Measurements from ENCODE around the gene PLEKHM3. TPM values are rescaled to one million over a fixed set of nuclear protein-coding genes. Genes with fewer than 3 reads are reported as not detected.

Gene PLEKHM3, protein sequence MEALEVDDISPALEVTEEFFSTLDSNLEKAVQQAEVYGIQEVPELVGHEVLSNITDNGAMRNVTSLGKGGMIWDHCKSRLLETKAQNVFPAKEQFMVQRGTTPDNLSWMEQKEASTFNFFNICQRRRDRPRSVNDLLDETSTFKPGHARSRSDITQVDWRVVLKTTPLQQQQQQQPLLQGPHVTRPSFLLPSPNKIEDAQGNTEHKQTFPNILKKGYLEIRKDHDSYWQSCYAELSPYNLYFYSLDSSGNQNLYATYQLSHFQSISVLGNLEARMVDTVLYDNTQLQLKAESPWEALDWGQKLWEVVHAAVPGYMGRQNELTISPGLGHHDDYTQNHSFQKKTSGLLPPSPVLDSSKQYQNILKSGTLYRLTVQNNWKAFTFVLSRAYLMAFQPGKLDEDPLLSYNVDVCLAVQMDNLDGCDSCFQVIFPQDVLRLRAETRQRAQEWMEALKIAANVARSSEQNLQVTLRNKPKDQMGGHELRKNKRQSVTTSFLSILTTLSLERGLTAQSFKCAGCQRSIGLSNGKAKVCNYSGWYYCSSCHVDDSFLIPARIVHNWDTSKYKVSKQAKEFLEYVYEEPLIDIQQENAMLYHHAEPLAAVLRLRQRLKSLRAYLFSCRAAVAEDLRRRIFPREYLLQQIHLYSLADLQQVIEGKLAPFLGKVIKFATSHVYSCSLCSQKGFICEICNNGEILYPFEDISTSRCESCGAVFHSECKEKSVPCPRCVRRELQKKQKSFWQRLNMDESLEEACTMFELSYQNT
- total RNA-seq (10 to 100 TPM; 15.1 to 16.0 TPM), polyA plus RNA-seq (ENCODE audit: insufficient read length in 6 of 6) (10 to 100 TPM; 14.4 to 17.9 (median 16.5) TPM)
- long read RNA-seq, donor 1: 0 reads
- long read RNA-seq, donor 2, full-length matches to known transcripts: 1 of 1 reads
- long read RNA-seq, donor 2, partial matches to known transcripts: 0 of 1 reads
- long read RNA-seq, donor 2, other reads (novel, unspliced or antisense): 0 of 1 reads
- long read RNA-seq, donor 3: 0 reads
- long read RNA-seq, donor 4, partial matches to known transcripts: 1 of 1 reads
- long read RNA-seq, donor 4, other reads (novel, unspliced or antisense): 0 of 1 reads
- long read RNA-seq, donor 5, full-length matches to known transcripts: 1 of 1 reads
- long read RNA-seq, donor 5, partial matches to known transcripts: 0 of 1 reads
- long read RNA-seq, donor 5, other reads (novel, unspliced or antisense): 0 of 1 reads
- long read RNA-seq, donor 6, partial matches to known transcripts: 10 of 10 reads
- long read RNA-seq, donor 6, other reads (novel, unspliced or antisense): 0 of 10 reads
- long read RNA-seq, donor 7: 0 reads
- long read RNA-seq, donor 8: 0 reads
- long read RNA-seq, donor 9: 0 reads
- long read RNA-seq, donor 10, partial matches to known transcripts: 1 of 4 reads
- long read RNA-seq, donor 10, other reads (novel, unspliced or antisense): 3 of 4 reads
- long read RNA-seq, donor 11, full-length matches to known transcripts: 2 of 2 reads
- long read RNA-seq, donor 11, partial matches to known transcripts: 0 of 2 reads
- long read RNA-seq, donor 11, other reads (novel, unspliced or antisense): 0 of 2 reads
- long read RNA-seq, donor 12: 0 reads

DNA sequence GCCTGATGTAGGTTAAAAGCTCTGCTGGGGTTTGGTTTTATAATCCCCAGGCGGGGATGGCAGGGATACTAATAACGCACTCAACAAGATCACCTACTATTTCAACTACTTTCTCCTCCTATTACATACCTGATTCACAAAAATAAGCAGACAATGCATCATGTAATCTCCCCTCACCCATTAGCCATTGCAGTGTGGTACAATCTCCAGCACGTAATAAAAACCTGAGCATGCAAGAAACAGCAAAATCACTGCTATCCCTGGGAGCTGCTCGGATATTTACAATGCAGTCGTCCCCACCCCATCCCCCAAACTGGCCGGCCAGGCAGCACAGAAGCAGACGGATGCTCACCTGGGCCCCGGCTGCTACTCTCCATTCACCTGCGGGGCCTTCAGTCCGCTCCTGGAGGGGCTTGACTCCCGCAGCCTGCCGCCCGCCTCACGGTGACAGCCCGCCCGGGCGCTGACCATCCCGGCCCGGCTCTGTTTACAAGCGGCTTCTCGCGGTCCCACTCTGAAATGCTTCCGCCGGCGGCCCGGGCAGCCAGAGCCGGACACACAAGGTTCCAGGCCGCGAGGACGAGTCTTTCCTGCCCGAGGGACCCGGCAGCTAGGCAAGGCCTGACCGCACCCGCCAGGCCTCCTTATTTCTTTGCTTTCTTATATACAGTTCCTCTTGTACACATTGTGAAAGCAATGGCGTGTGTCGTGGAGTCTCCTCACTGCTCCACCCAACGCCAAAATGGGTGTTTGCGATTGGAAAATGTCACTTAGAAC is at the start of gene PLEKHM3:
Gene PLEKHM3, minus strand, starts transcription at position 491 of the 777 bp plus-strand sequence. CDS start 23,888 bp downstream, outside the sequence.
- DNase-seq (peak; percentile 82 to 98 (median 88)), ATAC-seq (peak; percentile 99)
- Histone ChIP-seq H3K27ac (peak within 1 kb of the TSS; percentile 73), H3K4me3 (peak within 1 kb of the TSS; percentile 63 to 66), H3K4me1 (peaks cover 14 to 26% of the 10 kb centered on the region in 2 donors), H3K27me3 (no peaks in the 10 kb centered on the region), H3K9me3 (no peaks in the 10 kb centered on the region), H3K36me3 (no peaks in the 10 kb centered on the region)
- intact Hi-C loops (cut with DNase I): no loop called here
- TF ChIP-seq, protein P1, sequence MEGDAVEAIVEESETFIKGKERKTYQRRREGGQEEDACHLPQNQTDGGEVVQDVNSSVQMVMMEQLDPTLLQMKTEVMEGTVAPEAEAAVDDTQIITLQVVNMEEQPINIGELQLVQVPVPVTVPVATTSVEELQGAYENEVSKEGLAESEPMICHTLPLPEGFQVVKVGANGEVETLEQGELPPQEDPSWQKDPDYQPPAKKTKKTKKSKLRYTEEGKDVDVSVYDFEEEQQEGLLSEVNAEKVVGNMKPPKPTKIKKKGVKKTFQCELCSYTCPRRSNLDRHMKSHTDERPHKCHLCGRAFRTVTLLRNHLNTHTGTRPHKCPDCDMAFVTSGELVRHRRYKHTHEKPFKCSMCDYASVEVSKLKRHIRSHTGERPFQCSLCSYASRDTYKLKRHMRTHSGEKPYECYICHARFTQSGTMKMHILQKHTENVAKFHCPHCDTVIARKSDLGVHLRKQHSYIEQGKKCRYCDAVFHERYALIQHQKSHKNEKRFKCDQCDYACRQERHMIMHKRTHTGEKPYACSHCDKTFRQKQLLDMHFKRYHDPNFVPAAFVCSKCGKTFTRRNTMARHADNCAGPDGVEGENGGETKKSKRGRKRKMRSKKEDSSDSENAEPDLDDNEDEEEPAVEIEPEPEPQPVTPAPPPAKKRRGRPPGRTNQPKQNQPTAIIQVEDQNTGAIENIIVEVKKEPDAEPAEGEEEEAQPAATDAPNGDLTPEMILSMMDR (IDR thresholded peaks at IDR 0.05): no peak

DNA sequence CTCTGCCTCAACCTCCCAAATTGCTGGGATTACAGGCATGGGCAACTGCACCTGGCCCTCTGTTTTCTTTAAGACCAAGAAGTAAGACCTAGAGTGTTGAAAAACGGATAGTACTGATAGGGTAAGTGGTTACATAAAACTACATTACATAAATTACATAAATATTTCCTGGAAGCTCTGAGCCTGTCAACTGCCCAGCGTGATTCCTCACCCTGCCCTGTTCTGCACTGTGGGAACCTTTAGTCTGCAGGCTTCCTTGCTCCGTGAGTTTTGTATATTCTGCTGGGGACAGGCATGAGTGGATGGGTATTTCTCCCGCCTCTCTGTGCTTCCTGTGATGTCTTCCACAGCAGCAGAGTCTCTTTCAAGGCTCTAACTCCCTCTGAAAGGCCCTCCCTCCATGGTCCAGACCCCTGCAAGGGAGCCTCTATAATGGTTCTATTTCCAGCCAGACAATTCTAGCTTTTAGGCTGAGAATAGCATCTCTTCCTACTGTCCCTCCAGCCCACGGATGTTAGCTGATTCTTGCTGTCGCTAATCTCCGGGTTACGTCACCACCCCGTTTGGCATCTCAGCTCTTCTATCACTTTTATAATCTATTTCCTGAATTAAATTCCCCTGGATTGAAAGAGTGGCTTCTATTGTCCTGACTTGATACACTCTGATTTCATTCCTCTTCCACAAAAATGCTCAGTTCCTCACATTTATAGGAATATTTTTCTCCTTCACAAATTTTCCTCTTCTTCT is 49.5 kb upstream of the PLEKHM3 start:
- peaks cover 0 to 8% of the 10 kb centered on the region in 2 donors for H3K27me3 ChIP-seq
- H3K27ac ChIP-seq: no peak overlapping the region
- H3K9me3 ChIP-seq: no peaks in the 10 kb centered on the region
- H3K36me3 ChIP-seq: no peaks in the 10 kb centered on the region
- no peak for ATAC-seq
- TF ChIP-seq, protein P1 (IDR thresholded peaks at IDR 0.05): no peak
- H3K4me1 ChIP-seq: no peaks in the 10 kb centered on the region
- intact Hi-C loops (cut with DNase I): loop anchor here in 1 of 2 donors (10.0 kb wide), 1 partner anchor 330 kb away; no protein-coding TSS in a partner anchor
- H3K4me3 ChIP-seq: no peak overlapping the region
- no peak for DNase-seq

DNA sequence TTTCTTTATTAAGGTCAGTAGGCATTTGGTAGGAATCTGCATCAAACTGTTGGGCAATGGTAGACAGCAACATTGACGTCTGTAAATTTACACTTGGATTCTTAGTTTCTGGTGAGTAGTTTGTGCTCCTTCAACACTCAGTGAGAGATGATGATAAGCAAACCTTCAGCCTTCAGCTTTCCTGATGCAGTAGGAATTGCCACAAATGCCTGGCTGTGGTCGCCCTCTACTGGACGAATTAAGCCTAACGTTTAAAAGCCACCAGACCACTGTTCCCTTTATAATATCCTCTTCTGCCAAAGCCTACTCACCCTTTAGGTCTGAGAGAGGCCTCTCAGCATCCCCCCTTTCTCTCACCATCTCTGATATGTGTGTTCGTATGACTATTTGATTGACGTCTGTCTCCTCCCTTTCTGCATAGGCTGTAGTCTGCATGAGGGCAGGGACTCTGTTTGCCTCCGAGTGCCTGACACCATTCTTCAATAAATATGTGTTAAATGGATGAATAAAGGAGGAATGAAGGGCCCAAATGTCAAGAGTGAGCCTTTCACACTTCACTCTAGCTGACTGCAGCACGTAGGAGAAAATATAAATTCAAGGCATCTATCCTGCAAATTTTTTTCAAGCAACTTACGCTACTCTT is 47.0 kb upstream of the PLEKHM3 start:
- no peaks in the 10 kb centered on the region for H3K4me1 ChIP-seq
- DNase-seq (peak in 3 of 4 donors; percentile 49 to 75 (median 51)), ATAC-seq (peak; percentile 95)
- TF ChIP-seq, protein P1 (IDR thresholded peaks at IDR 0.05): peak; percentile 54 to 73
- no peak overlapping the region for H3K27ac ChIP-seq
- H3K27me3 ChIP-seq: peaks cover 0 to 4% of the 10 kb centered on the region in 2 donors
- no peaks in the 10 kb centered on the region for H3K9me3 ChIP-seq
- no peak overlapping the region for H3K4me3 ChIP-seq
- intact Hi-C loops (cut with DNase I): loop anchor here in 1 of 2 donors (10.0 kb wide), 1 partner anchor 328 kb away; no protein-coding TSS in a partner anchor
- H3K36me3 ChIP-seq: no peaks in the 10 kb centered on the region

Data from left lung (tissue), 14 donors.